ENCODE results near the gene DNAJC11.
A peak's percentile ranks its signal among the peaks of the same experiment; 100 is the strongest.

DNAJC11 gene

GRCh38 chr1:6628971-6629479 lies 72.6 kb downstream of the DNAJC11 start:
- H3K4me3 ChIP-seq (ENCODE audit: low read length), result no peak overlapping the region
- no peak for TF ChIP-seq ZNF274 (IDR thresholded peaks at IDR 0.05; ENCODE audit: low read depth, low read length)

- no peak overlapping the region for H3K4me3 ChIP-seq (ENCODE audit: low read length)
Observed at GRCh38 chr1:6627841-6628545, 73.6 kb downstream of the DNAJC11 start.

GRCh38 chr1:6627031-6627430 lies 74.6 kb downstream of the DNAJC11 start:
- no peak for TF ChIP-seq ZNF274 (IDR thresholded peaks at IDR 0.05; ENCODE audit: low read depth, low read length)
- H3K4me3 ChIP-seq (ENCODE audit: low read length), result no peak overlapping the region

More at GRCh38 chr1:6627841-6628545, 73.6 kb downstream of the DNAJC11 start:
- TF ChIP-seq ZNF274 (IDR thresholded peaks at IDR 0.05; ENCODE audit: low read depth, low read length), result no peak

GRCh38 chr1:6625584-6626149 lies 75.9 kb downstream of the DNAJC11 start:
- H3K4me3 ChIP-seq (ENCODE audit: low read length), result peak overlapping the region; percentile 78
- TF ChIP-seq ZNF274 (IDR thresholded peaks at IDR 0.05; ENCODE audit: low read depth, low read length), result no peak

GRCh38 chr1:6624710-6625583 lies 76.7 kb downstream of the DNAJC11 start, which contains the start of gene THAP3:
Gene THAP3, plus strand, starts transcription at chr1:6624868. Its CDS starts 351 bp downstream, at chr1:6625219.
- peak within 1 kb of the TSS; percentile 78 for H3K4me3 ChIP-seq (ENCODE audit: low read length)
- TF ChIP-seq ZNF274 (IDR thresholded peaks at IDR 0.05; ENCODE audit: low read depth, low read length), result no peak

GRCh38 chr1:6623269-6623965 lies 78.2 kb downstream of the DNAJC11 start:
- H3K4me3 ChIP-seq (ENCODE audit: low read length), result no peak overlapping the region
- no peak for TF ChIP-seq ZNF274 (IDR thresholded peaks at IDR 0.05; ENCODE audit: low read depth, low read length)

GRCh38 chr1:6622396-6623152 lies 79.0 kb downstream of the DNAJC11 start:
- H3K4me3 ChIP-seq (ENCODE audit: low read length), result no peak overlapping the region
- no peak for TF ChIP-seq ZNF274 (IDR thresholded peaks at IDR 0.05; ENCODE audit: low read depth, low read length)

- TF ChIP-seq ZNF274 (IDR thresholded peaks at IDR 0.05; ENCODE audit: low read depth, low read length), result no peak
- H3K4me3 ChIP-seq (ENCODE audit: low read length), result no peak overlapping the region
Observed at GRCh38 chr1:6621429-6622391, 79.9 kb downstream of the DNAJC11 start.

- no peak overlapping the region for H3K4me3 ChIP-seq (ENCODE audit: low read length)
- TF ChIP-seq ZNF274 (IDR thresholded peaks at IDR 0.05; ENCODE audit: low read depth, low read length), result no peak
Observed at GRCh38 chr1:6619045-6619444, 82.6 kb downstream of the DNAJC11 start.

- no peak for TF ChIP-seq ZNF274 (IDR thresholded peaks at IDR 0.05; ENCODE audit: low read depth, low read length)
- peak overlapping the region; percentile 93 for H3K4me3 ChIP-seq (ENCODE audit: low read length)
Observed at GRCh38 chr1:6614929-6615785, 86.5 kb downstream of the DNAJC11 start.

Data from GM08714 (cell line).